GM23248 (cell line): ENCODE measurements around the gene OR7C1. TPM values are rescaled to one million over a fixed set of nuclear protein-coding genes. Genes with fewer than 3 reads are reported as not detected.
A peak's percentile ranks its signal among the peaks of the same experiment; 100 is the strongest.

Experiments used
- DNase-seq: peaks from one replicate; pipeline ENCODE4 v3.0.0-alpha.2; 2015
- H2AFZ ChIP-seq: fragments of 200-600 bp; sonication (generic); 2 replicates; pipeline ENCODE4 v1.6.1; 2016; ENCODE audit warnings: antibody characterized with exemption
- H3F3A ChIP-seq: fragments of 200-600 bp; sonication (generic); 2 replicates; pipeline ENCODE4 v1.6.1; 2016; ENCODE audit warnings: mild to moderate bottlenecking, antibody characterized with exemption, mixed run types; ENCODE audit not compliant: insufficient read depth
- H3K27ac ChIP-seq: fragments of 200-600 bp; sonication (generic); 2 replicates; pipeline ENCODE4 v1.5.1; 2016; ENCODE audit warnings: mild to moderate bottlenecking
- H3K27me3 ChIP-seq: fragments of 200-600 bp; sonication (generic); replicated peaks from 2 replicates; pipeline ENCODE4 v1.6.1; 2016; ENCODE audit warnings: mild to moderate bottlenecking; ENCODE audit not compliant: insufficient read depth
- H3K36me3 ChIP-seq: fragments of 200-600 bp; sonication (generic); 2 replicates; pipeline ENCODE4 v1.6.1; 2016; ENCODE audit warnings: low read depth, mild to moderate bottlenecking
- H3K4me1 ChIP-seq: fragments of 200-600 bp; sonication (generic); 2 replicates; pipeline ENCODE4 v1.6.1; 2016; ENCODE audit warnings: mild to moderate bottlenecking; ENCODE audit not compliant: insufficient read depth
- H3K4me2 ChIP-seq: fragments of 200-600 bp; sonication (generic); one replicate; pipeline ENCODE4 v1.6.1; 2016; ENCODE audit warnings: mild to moderate bottlenecking; ENCODE audit not compliant: unreplicated experiment
- H3K4me3 ChIP-seq: fragments of 200-600 bp; sonication (generic); 2 replicates; pipeline ENCODE4 v1.5.1; 2016; ENCODE audit warnings: mild to moderate bottlenecking
- H3K79me2 ChIP-seq: fragments of 200-600 bp; sonication (generic); 2 replicates; pipeline ENCODE4 v1.6.1; 2016; ENCODE audit warnings: mild to moderate bottlenecking; ENCODE audit not compliant: insufficient read depth
- H3K9ac ChIP-seq: fragments of 200-600 bp; sonication (generic); 2 replicates; pipeline ENCODE4 v1.6.1; 2016; ENCODE audit warnings: mild to moderate bottlenecking
- H3K9me2 ChIP-seq: fragments of 200-600 bp; sonication (generic); 2 replicates; pipeline ENCODE4 v1.6.1; 2016; ENCODE audit warnings: mixed run types, mild to moderate bottlenecking, moderate library complexity; ENCODE audit not compliant: insufficient read depth
- H3K9me3 ChIP-seq: fragments of 200-600 bp; sonication (generic); one replicate; pipeline ENCODE4 v1.6.1; 2017; ENCODE audit warnings: low read depth
- H4K20me1 ChIP-seq: fragments of 200-600 bp; sonication (generic); 2 replicates; pipeline ENCODE4 v1.6.0; 2016; ENCODE audit not compliant: insufficient read depth
- EZH2 ChIP-seq: fragments of 200-600 bp; sonication (generic); IDR thresholded peaks from 2 replicates; pipeline ENCODE4 v1.6.1; 2018; ENCODE audit warnings: antibody characterized with exemption, mild to moderate bottlenecking; ENCODE audit not compliant: insufficient read depth, poor library complexity, severe bottlenecking
- EZH2phosphoT487 ChIP-seq: fragments of 200-600 bp; sonication (generic); IDR thresholded peaks from 2 replicates; pipeline ENCODE4 v1.6.1; 2018; ENCODE audit warnings: antibody characterized with exemption, moderate library complexity, mild to moderate bottlenecking, low read depth; ENCODE audit not compliant: insufficient read depth
- WGBS, 2 experiments: methylation state at CpG; one replicate each; pipeline ENCODE4 v1.1.6; 2015 to 2017; ENCODE audit warnings: low lambda C conversion rate in 2 of 2, low coverage in 1 of 2; ENCODE audit errors: missing lambda C conversion rate in 2 of 2; 5-methylcytosine and 5-hydroxymethylcytosine counted together
- in situ Hi-C: fragments of 300-500 bp; cut with MboI; formaldehyde crosslinking; loops from 2 replicates; pipeline ENCODE4 v1.15.0; 2020
- polyA plus RNA-seq: library from polyadenylated mRNA; unstranded; fragments of >200 nt; fragmentation: Nextera tagmentation; extraction: Ambion mirVana; gene quantifications from 2 replicates; pipeline ENCODE4 v1.2.1, GENCODE V29; 2016
- total RNA-seq: library from RNA; depleted of rRNA; stranded (reverse); fragments of >200 nt; shearing (Covaris generic); gene quantifications from 2 replicates; pipeline ENCODE4 v1.2.3, GENCODE V29; 2014; rRNA removed

The OR7C1 gene
- not detected in 2 replicates for total RNA-seq
- polyA plus RNA-seq: not detected in 2 replicates

DNA sequence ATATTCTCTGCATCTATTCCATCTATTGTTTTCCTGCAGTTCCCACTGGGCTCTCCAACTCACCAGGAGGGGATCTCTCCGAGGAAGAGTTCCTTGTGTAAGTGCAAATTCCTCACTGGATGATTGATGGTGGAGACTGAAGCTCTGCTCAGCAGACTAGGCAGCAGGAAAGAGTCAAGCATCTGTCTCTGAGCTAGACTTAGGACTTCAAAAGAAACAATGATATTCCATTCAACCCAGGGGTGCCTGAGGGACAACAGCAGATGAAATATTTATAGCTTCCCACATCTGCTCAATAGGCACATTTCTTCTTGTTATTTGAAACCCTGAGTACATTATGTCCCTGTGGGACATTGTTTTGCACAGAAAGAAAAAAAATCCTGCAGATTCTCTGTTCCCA lies at the start of gene OR7C1, which contains the start of gene OR7A5:
Gene OR7C1, minus strand, starts transcription at position 175 of the 400 bp plus-strand sequence. CDS start 35,049 bp downstream, outside the sequence.
Gene OR7A5, minus strand, starts transcription at position 175 of the 400 bp plus-strand sequence. CDS start 6,944 bp downstream, outside the sequence.
- no peaks in the 10 kb centered on the region for H3F3A ChIP-seq
- H3K9me3 ChIP-seq: no peaks in the 10 kb centered on the region
- H3K4me2 ChIP-seq: no peak within 1 kb of the TSS
- no peak within 1 kb of the TSS for H3K27ac ChIP-seq
- H4K20me1 ChIP-seq: no peaks in the 10 kb centered on the region
- H2AFZ ChIP-seq: no peak within 1 kb of the TSS
- no peaks in the 10 kb centered on the region for H3K9me2 ChIP-seq
- H3K79me2 ChIP-seq: no peaks in the 10 kb centered on the region
- TF ChIP-seq EZH2phosphoT487 (no peak), EZH2 (no peak)
- no peak for DNase-seq
- H3K9ac ChIP-seq: no peak within 1 kb of the TSS
- 5 to 12% methylated on average over 1 of the region's 1 CpG for WGBS, 2 experiments
- no peaks in the 10 kb centered on the region for H3K36me3 ChIP-seq
- no peaks in the 10 kb centered on the region for H3K4me1 ChIP-seq
- in situ Hi-C loops: no loop called here
- no peak within 1 kb of the TSS for H3K4me3 ChIP-seq
- no peaks in the 10 kb centered on the region for H3K27me3 ChIP-seq

DNA sequence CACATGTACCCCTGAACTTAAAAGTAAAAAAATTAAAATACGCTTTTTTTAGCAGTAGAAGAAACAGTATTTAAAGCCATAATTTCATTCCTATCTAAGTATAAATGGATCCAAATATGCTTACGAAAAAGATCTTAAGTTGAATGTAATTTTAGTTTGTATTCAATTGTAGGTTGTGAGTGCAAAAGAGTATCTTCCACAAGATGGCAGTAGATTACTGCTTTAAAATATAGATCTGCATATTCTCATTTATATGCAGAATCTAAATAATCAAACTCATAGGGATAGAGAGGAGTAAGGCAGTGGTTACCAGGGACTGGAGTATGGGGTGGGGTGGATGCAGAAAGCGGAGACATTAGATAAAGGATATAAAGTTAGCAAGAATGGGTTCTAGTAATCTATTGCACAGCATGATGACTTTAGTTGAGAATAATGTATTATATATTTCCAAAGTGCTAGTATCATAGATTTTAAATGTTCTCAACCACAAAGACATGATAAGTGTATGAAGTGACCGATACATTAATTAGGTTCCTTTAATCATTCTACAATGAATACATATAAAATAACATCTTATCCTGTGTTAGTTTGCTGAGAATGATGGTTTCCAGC lies 36.7 kb upstream of the OR7C1 start:
- Histone ChIP-seq H4K20me1 (no peaks in the 10 kb centered on the region), H3F3A (no peaks in the 10 kb centered on the region), H3K4me1 (no peaks in the 10 kb centered on the region), H3K9me2 (no peaks in the 10 kb centered on the region), H3K4me3 (no peak overlapping the region), H3K36me3 (no peaks in the 10 kb centered on the region), H3K4me2 (no peak overlapping the region), H3K27me3 (0 out of 2 replicates have a peak, but pooled peaks cover 5% of the 10 kb centered on the region), H3K79me2 (no peaks in the 10 kb centered on the region), H3K9ac (no peak overlapping the region), H3K9me3 (no peaks in the 10 kb centered on the region), H2AFZ (no peak overlapping the region), H3K27ac (no peak overlapping the region)
- TF ChIP-seq EZH2phosphoT487 (no peak), EZH2 (no peak)
- DNase-seq: peak; percentile 40
- in situ Hi-C loops: no loop called here
- WGBS, 2 experiments: 20 to 29% methylated on average over 4 of the region's 4 CpGs

DNA sequence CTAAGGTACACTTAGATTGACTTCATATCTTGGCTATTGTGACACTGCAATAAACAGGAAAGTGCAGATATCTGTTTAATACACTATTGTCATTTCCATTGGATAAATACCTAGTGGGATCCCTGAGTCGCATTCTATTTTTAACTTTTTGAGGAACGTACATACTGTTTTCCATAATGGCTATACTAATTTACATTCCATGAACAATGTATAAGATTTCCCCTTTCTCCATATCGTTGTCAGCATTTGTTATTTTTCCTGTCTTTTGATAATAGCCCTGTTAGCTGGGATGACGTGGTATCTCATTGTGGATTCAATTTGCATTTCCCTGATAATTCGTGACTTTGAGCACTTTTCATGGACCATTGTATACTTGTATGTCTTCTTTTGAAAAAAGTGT lies 33.5 kb upstream of the OR7C1 start:
- no peak overlapping the region for H3K4me3 ChIP-seq
- DNase-seq: no peak
- H3K9me3 ChIP-seq: no peaks in the 10 kb centered on the region
- no peaks in the 10 kb centered on the region for H3K36me3 ChIP-seq
- in situ Hi-C loops: no loop called here
- H2AFZ ChIP-seq: no peak overlapping the region
- no peaks in the 10 kb centered on the region for H4K20me1 ChIP-seq
- no peaks in the 10 kb centered on the region for H3K79me2 ChIP-seq
- H3K27ac ChIP-seq: no peak overlapping the region
- H3K27me3 ChIP-seq: 0 out of 2 replicates have a peak, but pooled peaks cover 1% of the 10 kb centered on the region
- TF ChIP-seq EZH2 (no peak), EZH2phosphoT487 (no peak)
- no peak overlapping the region for H3K9ac ChIP-seq
- H3K4me2 ChIP-seq: no peak overlapping the region
- no peaks in the 10 kb centered on the region for H3K9me2 ChIP-seq
- no peaks in the 10 kb centered on the region for H3K4me1 ChIP-seq
- 37 to 38% methylated on average over 5 of the region's 5 CpGs for WGBS, 2 experiments
- H3F3A ChIP-seq: no peaks in the 10 kb centered on the region

DNA sequence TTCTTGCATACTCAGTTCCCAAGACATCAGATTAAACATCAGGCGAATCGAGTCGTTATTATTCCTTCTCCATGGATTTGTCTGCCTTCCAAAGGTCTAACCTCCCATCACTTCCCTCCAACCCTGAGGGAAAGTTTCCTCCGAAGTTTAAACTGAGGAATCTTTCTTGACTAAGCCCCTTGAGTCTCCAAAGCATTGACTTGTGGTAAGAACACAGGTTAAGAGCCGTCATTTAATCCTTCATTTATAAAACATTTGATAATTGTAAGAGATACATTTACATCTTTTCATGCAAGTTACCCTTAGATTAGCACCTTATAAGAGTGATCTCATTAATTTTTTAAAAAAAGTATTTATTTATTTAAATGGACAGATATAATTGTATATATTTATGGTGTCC lies 13.8 kb upstream of the OR7C1 start, which contains the start of gene OR7A10:
Gene OR7A10, minus strand, starts transcription at position 101 of the 400 bp plus-strand sequence. CDS start 7,045 bp downstream, outside the sequence.
- Histone ChIP-seq H3K9me2 (no peaks in the 10 kb centered on the region), H3K27ac (no peak within 1 kb of the TSS), H3K9me3 (no peaks in the 10 kb centered on the region), H3K27me3 (no peaks in the 10 kb centered on the region), H3K79me2 (no peaks in the 10 kb centered on the region), H3K9ac (no peak within 1 kb of the TSS), H3K4me2 (no peak within 1 kb of the TSS), H2AFZ (no peak within 1 kb of the TSS), H3K4me1 (no peaks in the 10 kb centered on the region), H3K36me3 (no peaks in the 10 kb centered on the region), H3F3A (no peaks in the 10 kb centered on the region), H4K20me1 (no peaks in the 10 kb centered on the region), H3K4me3 (no peak within 1 kb of the TSS)
- no peak for DNase-seq
- TF ChIP-seq EZH2phosphoT487 (no peak), EZH2 (no peak)
- WGBS, 2 experiments: 28 to 29% methylated on average over 5 of the region's 5 CpGs
- in situ Hi-C loops: no loop called here
